Adrenal gland (tissue), 5 donors: ENCODE data around the gene NENF.

Experiments
- POLR2A ChIP-seq, 2 donors: fragments of 450-650 bp; IDR thresholded peaks; one replicate each; pipeline ENCODE4 v1.6.1; 2017; ENCODE audit warnings: antibody characterized with exemption in 2 of 2, mild to moderate bottlenecking in 2 of 2, moderate library complexity in 1 of 2
- TF ChIP-seq, protein P1 (sequence below), 6 experiments: fragments of 450-650 bp in 4 of 6; fragments of 200-600 bp in 2 of 6; sonication (generic) in 1 of 6; IDR thresholded peaks; 1 replicate in 5 of 6; 2 replicates in 1 of 6; pipeline versions ENCODE4 v1.5.1 to v1.8.0; 2016 to 2021; ENCODE audit warnings: antibody characterized with exemption in 6 of 6, mild to moderate bottlenecking in 2 of 6, moderate library complexity in 1 of 6
- donor health status: DM: no; HTN: no; CAD: no.

GRCh38 chr1:212489284-212489859 is 56.7 kb downstream of the NENF start:
- TF ChIP-seq, protein P1, sequence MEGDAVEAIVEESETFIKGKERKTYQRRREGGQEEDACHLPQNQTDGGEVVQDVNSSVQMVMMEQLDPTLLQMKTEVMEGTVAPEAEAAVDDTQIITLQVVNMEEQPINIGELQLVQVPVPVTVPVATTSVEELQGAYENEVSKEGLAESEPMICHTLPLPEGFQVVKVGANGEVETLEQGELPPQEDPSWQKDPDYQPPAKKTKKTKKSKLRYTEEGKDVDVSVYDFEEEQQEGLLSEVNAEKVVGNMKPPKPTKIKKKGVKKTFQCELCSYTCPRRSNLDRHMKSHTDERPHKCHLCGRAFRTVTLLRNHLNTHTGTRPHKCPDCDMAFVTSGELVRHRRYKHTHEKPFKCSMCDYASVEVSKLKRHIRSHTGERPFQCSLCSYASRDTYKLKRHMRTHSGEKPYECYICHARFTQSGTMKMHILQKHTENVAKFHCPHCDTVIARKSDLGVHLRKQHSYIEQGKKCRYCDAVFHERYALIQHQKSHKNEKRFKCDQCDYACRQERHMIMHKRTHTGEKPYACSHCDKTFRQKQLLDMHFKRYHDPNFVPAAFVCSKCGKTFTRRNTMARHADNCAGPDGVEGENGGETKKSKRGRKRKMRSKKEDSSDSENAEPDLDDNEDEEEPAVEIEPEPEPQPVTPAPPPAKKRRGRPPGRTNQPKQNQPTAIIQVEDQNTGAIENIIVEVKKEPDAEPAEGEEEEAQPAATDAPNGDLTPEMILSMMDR (IDR thresholded peaks at IDR 0.05), result no peak
- TF ChIP-seq POLR2A (IDR thresholded peaks at IDR 0.05), result no peak
